ENCODE measurements around the gene TPT1. TPM values are rescaled to one million over a fixed set of nuclear protein-coding genes. Genes with fewer than 3 reads are reported as not detected.

TPT1 gene
- total and polyA plus RNA-seq, 2 donors (not counting 1 experiment from before 2014, with no cell fraction given): 2,507 to 4,871 TPM

DNA sequence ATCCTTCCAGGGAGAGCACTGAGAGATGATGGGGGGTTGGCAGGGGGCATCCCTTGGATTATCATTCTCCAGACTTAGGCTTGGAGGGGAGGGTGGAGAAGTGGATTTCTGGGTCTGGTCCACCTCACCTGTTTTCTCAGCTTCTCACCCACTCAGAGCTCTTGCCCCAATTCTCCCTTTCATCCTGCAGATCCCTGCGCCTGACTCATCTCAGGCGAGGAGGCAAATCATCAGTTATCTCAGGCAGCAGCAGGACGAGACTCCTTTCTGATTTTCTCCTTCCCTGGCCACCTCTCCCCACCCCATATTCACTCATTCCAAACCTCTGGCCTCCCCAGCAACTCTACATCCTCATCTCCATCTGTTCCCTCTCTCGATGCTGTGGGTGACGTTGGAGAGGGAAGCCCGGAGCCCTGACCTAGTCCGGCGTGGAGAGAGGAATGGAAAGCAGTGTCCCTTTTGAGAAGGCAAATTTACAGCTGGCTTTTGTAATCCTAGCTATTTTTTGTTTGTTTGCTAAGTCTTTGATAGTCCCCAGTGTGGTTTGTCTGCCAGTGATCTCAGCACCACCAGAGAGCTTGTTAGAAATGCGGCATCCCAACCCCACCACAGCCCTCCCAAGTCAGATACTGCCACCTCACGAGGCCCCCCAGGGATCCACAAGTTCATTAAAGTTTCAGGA lies 24.0 kb upstream of the TPT1 start:
- Histone ChIP-seq H3K9me3 (ENCODE audit: control extremely low read depth in 1 of 3, control insufficient read depth in 2 of 3, insufficient read depth in 1 of 3, low read length in 2 of 3) (peaks cover 0 to 12% (median 3%) of the 10 kb centered on the region in 3 donors), H3K4me2 (replicated peaks; ENCODE audit: low read depth, low read length, poor library complexity, severe bottlenecking) (no peak overlapping the region), H3K4me3 (ENCODE audit: control extremely low read depth in 1 of 5, extremely low read depth in 1 of 5, insufficient read depth in 1 of 5, low read depth in 2 of 5, low read length in 4 of 5) (no peak overlapping the region), H3K27me3 (replicated peaks in 1 of 4; ENCODE audit: control extremely low read depth in 1 of 4, control insufficient read depth in 3 of 4, insufficient read depth in 4 of 4, low read length in 3 of 4) (no peaks in the 10 kb centered on the region), H3K79me2 (ENCODE audit: control insufficient read depth, insufficient read depth, low read length) (no peaks in the 10 kb centered on the region), H4K20me1 (ENCODE audit: control insufficient read depth, insufficient read depth, low read length, poor library complexity, severe bottlenecking) (no peaks in the 10 kb centered on the region), H2AFZ (ENCODE audit: insufficient read depth, low read depth, low read length, poor library complexity, severe bottlenecking) (no peak overlapping the region), H3K27ac (ENCODE audit: low read length in 2 of 2) (no peak overlapping the region), H3K4me1 (ENCODE audit: control insufficient read depth in 2 of 2, insufficient read depth in 2 of 2, low read length in 2 of 2) (peaks cover 7 to 17% of the 10 kb centered on the region in 2 donors), H3K36me3 (replicated peaks in 1 of 2; ENCODE audit: control extremely low read depth in 1 of 2, control insufficient read depth in 1 of 2, extremely low read depth in 1 of 2, insufficient read depth in 2 of 2, low read length in 1 of 2) (peaks cover 0 to 4% of the 10 kb centered on the region in 2 experiments), H3K9ac (ENCODE audit: low read length) (no peak overlapping the region)
- peaks cover 25% of the 10 kb centered on the region for H3K4me1 Mint-ChIP-seq
- no peak overlapping the region for H3K4me3 Mint-ChIP-seq
- no peaks in the 10 kb centered on the region for H3K9me3 Mint-ChIP-seq (ENCODE audit: insufficient read depth)
- peak overlapping the region; percentile 26 for H3K27ac Mint-ChIP-seq
- TF ChIP-seq CTCF (IDR thresholded peaks at IDR 0.05) (no peak), EZH2 (IDR thresholded peaks at IDR 0.05; ENCODE audit: borderline replicate concordance, insufficient read depth, low read depth, low read length, poor library complexity, severe bottlenecking) (no peak)
- DNase-seq: no peak
- intact Hi-C loops (cut with micrococcal nuclease): no loop called here
- ATAC-seq (ENCODE audit: low read depth): no peak
- H3K27me3 Mint-ChIP-seq: no peaks in the 10 kb centered on the region
- WGBS (ENCODE audit: insufficient coverage): 96% methylated on average over 4 of the region's 10 CpGs
- ChIA-PET POLR2A (interaction anchor here (0.6 kb wide), 1 partner anchor 24 kb away, joined by 3 read pairs; the partner anchor contains the start of gene TPT1), CTCF (no interaction called here)

DNA sequence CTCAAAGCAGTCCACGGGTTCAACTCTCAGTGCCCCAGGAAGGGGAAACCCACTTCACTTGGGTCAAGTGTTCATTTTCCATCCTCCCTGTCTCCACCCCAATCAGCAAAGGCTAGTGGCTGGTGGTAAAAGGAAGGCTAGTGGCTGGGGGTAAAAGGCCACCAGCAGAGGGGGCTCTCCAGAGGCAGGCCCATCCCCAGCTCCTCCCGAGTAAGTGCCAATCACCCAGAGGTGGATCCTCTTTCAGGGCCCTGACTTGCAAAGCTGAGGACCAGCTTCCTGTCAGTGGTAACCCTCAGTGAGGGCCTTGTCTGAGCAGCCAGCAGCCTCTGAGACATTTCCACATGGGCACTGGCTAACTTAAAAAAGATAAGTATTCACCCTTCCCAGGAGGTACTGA lies 22.0 kb upstream of the TPT1 start:
- Mint-ChIP-seq H3K27ac (no peak overlapping the region), H3K4me3 (no peak overlapping the region), H3K4me1 (peaks cover 12% of the 10 kb centered on the region), H3K27me3 (no peaks in the 10 kb centered on the region), H3K9me3 (ENCODE audit: insufficient read depth) (no peaks in the 10 kb centered on the region)
- no peaks in the 10 kb centered on the region for H4K20me1 ChIP-seq (ENCODE audit: control insufficient read depth, insufficient read depth, low read length, poor library complexity, severe bottlenecking)
- H3K4me1 ChIP-seq (ENCODE audit: control insufficient read depth in 2 of 2, insufficient read depth in 2 of 2, low read length in 2 of 2): peaks cover 6 to 12% of the 10 kb centered on the region in 2 donors
- ChIA-PET CTCF (interaction anchor here (1.2 kb wide), 1 partner anchor 9 kb away, joined by 5 read pairs; no protein-coding TSS in a partner anchor), POLR2A (no interaction called here)
- no peak overlapping the region for H3K27ac ChIP-seq (ENCODE audit: low read length in 2 of 2)
- H3K9ac ChIP-seq (ENCODE audit: low read length): no peak overlapping the region
- peaks cover 3% of the 10 kb centered on the region in 2 experiments for H3K36me3 ChIP-seq (replicated peaks in 1 of 2; ENCODE audit: control extremely low read depth in 1 of 2, control insufficient read depth in 1 of 2, extremely low read depth in 1 of 2, insufficient read depth in 2 of 2, low read length in 1 of 2)
- no peak for DNase-seq
- no peaks in the 10 kb centered on the region for H3K79me2 ChIP-seq (ENCODE audit: control insufficient read depth, insufficient read depth, low read length)
- no peak for TF ChIP-seq CTCF (IDR thresholded peaks at IDR 0.05)
- no peak for TF ChIP-seq EZH2 (IDR thresholded peaks at IDR 0.05; ENCODE audit: borderline replicate concordance, insufficient read depth, low read depth, low read length, poor library complexity, severe bottlenecking)
- H3K9me3 ChIP-seq (ENCODE audit: control extremely low read depth in 1 of 3, control insufficient read depth in 2 of 3, insufficient read depth in 1 of 3, low read length in 2 of 3): peaks cover 0 to 12% (median 3%) of the 10 kb centered on the region in 3 donors
- H3K4me2 ChIP-seq (replicated peaks; ENCODE audit: low read depth, low read length, poor library complexity, severe bottlenecking): no peak overlapping the region
- no peak overlapping the region for H2AFZ ChIP-seq (ENCODE audit: insufficient read depth, low read depth, low read length, poor library complexity, severe bottlenecking)
- no peak for ATAC-seq (ENCODE audit: low read depth)
- H3K4me3 ChIP-seq (ENCODE audit: control extremely low read depth in 1 of 5, extremely low read depth in 1 of 5, insufficient read depth in 1 of 5, low read depth in 2 of 5, low read length in 4 of 5): no peak overlapping the region
- intact Hi-C loops (cut with micrococcal nuclease): no loop called here
- H3K27me3 ChIP-seq (replicated peaks in 1 of 4; ENCODE audit: control extremely low read depth in 1 of 4, control insufficient read depth in 3 of 4, insufficient read depth in 4 of 4, low read length in 3 of 4): no peaks in the 10 kb centered on the region
- 82% methylated on average over 1 of the region's 2 CpGs for WGBS (ENCODE audit: insufficient coverage)
